NCI-H2227 treated with DMSO at 0.1 percent for 48 hours (cell line): ENCODE results near the gene C6orf141.

Source experiments
- DNase-seq: peaks from one replicate; lab custom pipeline; 2025; lab: John Stamatoyannopoulos, UW

C6orf141 gene

GRCh38 chr6:49539102-49539501 lies 11.4 kb upstream of the C6orf141 start:
- DNase-seq = no peak

DNA sequence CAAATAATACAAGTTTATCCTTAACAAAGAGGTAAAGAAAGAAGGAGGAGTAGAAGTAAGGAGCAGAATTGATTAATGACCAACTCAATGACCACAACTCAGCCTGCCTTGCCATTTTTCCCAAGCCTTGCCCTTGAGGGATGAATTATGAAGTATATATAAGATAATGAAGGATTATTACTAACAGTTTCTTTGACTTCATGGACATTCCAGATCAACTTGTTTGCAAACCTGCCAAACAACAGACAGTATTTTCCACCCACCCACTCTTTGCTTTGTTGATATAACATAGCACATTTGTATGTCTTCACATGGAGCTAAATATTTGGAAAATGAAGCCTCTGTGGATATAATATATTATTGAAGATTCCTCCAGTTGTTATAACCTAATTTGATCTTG lies 9.9 kb upstream of the C6orf141 start:
- no peak for DNase-seq

- DNase-seq = no peak
Observed at GRCh38 chr6:49541210-49541724, 9.2 kb upstream of the C6orf141 start.

GRCh38 chr6:49541936-49542335 lies 8.5 kb upstream of the C6orf141 start:
- DNase-seq = no peak

DNA sequence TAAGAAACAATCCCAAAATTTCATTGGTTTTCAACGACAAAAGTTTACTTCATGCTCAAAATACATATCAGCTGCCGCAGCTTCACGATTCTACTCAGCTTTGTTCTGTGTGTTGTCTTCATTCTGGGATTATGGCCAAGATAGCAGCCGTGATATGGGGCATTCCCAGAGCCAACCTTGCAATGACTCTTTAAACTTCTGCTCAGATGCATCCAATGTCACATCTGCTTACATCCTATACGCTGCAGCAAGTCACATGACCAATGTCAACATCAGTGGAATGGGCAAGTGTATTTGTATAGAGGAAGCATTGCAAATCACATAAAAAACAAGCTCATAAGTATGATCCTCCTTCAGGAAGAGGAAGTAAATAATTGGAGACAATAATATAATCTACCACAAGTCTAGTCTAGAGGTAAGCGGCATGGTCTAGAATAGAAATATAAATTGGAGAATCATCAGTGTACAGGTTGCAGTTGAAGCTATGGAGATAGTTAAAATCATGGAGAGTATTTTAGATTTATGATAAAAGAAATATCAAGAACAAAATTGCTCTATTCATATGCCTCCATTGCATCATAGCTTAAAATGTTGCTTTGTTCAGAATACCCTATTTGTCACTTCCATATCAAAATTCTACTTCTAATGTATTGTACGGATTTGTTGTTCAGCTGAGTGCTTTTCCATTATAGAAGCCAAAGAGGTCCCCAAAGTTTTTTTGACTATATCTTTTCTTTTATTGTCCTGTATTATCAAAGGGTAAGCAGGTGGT lies 7.2 kb upstream of the C6orf141 start:
- no peak for DNase-seq

- DNase-seq = no peak
Observed at GRCh38 chr6:49546331-49546730, 4.1 kb upstream of the C6orf141 start.

DNA sequence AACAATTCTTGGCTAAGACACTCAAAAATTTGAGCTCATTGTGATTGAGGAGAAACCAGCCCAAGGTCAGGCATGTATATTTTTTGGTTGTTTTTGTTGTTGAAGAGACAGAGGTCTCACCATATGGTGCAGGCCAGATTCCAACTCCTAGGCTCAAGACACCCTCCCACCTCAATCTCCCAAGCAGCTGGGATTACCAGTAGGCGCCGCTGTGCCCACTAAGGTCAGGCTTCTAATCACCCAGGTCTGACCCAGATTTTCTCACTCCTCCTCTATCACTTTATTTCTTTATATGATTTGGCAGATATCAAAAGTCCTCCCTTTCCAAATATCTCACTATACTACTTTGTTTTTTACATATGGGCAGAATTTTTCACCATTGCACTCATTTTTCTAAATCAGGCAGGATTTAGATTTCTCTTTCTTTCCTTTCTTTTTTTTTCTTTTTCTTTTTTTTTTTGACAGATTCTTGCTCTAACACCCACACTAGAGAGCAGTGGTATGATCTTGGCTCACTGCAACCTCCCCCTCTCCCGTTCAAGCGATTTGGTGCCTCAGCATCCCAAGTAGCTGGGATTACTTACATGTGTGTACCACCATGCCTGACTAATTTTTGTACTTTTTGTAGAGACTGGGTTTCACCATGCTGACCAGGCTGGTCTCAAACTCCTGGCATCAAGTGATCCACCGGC lies 1.7 kb upstream of the C6orf141 start:
- DNase-seq = no peak

DNA sequence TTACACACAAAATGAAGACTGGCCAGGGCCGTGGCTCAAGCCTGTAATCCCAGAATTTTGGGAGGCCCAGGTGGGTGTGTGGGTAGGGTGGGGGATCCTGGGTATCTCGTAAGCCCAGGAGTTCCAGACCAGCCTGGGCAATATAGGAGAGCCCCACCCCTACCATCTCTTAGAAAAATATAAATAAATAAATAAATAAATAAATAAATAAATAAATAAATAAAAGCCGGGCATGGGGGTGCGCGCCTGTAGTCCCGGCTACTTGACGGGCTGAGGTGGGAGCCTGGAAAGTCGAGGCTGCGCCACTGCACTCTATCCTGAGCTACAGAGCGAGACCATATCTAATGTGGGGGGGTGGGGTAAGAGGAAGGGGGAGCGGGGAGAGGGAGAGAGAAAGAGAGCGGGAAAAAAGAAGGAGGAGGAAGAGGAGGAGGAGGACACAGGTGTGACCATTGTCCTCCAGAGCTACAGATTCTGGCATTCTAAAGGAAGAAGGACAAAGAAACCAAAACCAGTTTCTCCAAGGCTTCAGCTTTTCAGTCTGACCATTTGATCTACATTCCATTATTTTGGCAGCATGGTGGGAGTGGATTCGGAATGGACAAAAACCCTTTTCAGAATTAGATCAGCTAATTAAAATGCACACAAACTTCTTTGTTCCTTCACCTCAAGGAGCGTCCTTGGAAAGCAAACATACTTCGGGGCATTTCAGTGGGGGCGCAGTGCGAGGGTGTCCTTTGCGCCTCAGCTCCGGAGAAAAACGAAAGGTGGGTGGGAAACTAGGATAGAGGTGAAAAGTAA lies 577 bp upstream of the C6orf141 start:
- no peak for DNase-seq

DNA sequence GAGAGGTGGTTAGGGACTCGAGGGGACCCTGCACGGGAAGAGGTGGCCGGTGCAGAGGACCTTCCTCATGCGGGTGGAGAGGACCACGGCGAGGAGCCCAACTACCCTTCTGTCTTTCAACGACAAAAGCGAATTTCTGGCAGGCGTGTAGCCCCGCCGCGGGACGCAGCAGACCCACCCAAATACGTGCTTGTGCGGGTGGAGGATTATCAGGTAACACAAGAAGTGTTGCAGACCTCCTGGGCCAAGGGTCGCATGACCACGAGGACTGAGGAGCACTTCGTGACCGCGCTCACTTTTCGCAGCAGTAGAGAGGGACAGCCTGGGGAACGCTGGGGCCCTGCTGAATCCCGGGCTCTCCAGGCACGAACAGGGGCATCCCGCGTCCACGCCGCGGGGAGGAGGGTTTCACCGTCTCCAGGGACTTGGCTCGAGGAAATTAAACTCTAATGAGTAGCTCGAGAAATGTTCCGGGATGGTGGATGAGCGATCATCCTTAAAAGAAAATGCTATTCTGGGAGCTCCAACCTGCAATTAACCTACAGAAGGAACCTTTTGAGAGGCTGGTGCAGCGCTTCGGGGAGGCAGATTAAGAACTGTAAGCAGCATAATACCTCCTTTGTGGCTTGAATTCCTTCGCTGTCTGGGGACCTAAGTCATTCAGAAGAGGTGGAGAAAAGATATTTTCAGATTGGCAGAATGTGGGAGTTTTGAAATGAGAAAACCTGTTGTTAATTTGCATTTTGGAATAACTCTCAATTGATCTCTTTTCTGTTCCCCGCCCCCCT lies 804 bp downstream of the C6orf141 start:
- peak; percentile 21 for DNase-seq

DNA sequence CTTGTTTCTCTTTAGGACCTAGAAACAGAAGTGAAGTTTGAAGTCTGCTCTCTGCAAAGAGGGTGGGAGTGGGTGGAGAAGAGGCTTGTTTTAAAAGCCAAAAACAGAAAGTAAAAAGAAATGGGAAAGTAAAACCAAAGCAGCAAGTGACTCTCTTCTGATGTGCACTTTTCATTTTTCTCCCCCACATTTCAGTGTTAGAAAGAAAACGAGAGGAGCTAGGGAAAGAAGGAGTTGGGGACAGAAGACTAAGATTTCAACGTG lies 1.3 kb downstream of the C6orf141 start:
- DNase-seq = no peak

GRCh38 chr6:49552596-49552995 lies 2.1 kb downstream of the C6orf141 start:
- no peak for DNase-seq

GRCh38 chr6:49553384-49553783 lies 2.9 kb downstream of the C6orf141 start:
- DNase-seq = no peak

GRCh38 chr6:49555951-49556350 lies 5.5 kb downstream of the C6orf141 start:
- no peak for DNase-seq

GRCh38 chr6:49556429-49556837 lies 6.0 kb downstream of the C6orf141 start:
- no peak for DNase-seq

DNA sequence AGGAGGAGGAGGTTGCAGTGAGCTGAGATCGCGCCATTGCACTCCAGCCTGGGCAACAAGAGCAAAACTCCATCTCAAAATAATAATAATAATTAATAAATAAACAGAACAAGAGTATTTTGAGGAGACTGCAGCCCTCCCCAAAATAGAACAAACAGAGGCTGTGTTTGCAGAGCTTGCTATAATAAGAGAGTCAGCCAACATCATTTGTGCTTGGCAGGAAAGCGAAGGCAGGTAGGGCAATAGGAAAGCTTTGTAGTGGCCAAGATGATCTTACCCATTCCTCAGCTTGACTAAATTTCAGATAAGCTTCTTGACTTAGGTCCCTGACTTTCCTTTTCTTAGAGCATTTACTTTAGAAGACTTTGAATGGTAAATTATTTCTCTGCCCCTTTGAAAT lies 6.7 kb downstream of the C6orf141 start:
- DNase-seq = no peak

DNA sequence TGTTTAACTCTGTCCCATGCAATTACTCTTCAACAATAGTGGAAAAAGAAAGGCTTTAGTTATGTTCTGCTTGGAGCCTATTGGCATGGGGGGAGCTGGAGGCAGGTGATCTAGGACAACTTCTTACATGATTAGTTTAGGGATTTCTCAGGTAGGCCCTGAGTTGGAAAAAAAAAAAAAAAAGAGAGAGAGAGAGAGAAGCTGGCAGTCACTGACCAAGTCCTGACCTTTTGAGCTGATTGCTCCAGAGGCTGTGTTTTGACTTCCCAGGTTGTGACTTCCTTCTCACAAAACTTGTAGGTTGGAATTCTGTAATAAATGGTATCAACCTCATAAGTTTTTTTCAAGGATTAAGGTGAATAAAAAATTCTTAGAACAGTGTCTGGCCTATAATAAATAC lies 7.8 kb downstream of the C6orf141 start:
- no peak for DNase-seq

DNA sequence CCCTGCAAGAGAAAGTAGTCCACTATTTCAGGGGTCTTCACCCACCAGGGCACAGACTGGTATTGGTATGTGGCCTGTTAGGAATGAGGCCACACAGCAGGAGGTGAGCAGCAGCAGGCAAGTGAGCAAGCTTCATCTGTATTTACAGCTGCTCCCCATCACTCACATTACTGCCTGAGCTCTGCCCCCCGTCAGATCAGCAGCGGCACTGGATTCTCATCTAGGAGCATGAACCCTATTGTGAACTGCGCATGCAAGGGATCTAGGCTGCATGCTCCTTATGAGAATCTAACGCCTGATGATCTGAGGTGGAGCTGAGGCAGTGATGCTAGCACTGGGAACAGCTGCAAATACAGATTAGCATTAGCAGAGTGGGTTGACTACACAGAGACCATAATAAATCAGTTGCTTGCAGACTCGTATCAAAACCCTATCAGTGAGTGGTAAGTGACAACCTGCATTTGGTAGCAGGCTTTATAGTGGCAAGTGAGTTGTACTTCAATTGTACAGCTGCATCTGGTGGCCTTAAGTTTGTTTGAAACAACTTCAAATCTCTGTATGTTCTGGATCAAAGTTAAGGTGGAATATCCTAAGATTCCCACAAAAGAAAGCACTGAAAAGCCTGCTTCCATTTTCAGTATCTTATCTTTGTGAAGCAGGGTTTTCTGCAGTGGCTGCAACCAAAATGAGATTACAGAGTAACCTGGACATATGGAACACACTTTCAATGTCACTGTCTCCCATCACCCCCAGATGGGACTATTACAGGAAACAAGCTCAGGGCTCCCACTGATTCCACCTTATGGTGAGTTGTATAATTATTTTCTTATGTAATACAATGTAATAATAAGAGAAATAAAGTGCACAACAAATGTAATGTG lies 12.8 kb downstream of the C6orf141 start:
- DNase-seq = no peak

DNA sequence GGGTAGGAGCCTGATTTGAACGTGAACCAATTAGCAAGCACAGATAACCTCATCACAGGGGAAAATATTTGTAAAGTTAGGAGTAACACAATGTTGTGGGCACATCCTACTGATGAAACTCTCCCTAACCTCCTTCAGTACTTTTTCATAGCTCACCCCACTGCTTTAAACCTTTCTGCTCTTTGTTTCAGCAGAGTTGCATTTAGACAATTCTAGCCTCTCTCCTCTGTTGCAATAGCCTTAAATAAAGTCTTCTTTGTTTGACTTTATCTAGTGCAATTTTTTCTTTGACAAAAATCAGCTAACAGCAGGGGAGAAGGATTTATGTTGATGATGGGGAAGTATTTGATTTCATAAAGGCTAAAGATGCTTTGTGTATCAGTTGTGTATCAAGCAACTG lies 14.1 kb downstream of the C6orf141 start:
- DNase-seq = no peak

DNA sequence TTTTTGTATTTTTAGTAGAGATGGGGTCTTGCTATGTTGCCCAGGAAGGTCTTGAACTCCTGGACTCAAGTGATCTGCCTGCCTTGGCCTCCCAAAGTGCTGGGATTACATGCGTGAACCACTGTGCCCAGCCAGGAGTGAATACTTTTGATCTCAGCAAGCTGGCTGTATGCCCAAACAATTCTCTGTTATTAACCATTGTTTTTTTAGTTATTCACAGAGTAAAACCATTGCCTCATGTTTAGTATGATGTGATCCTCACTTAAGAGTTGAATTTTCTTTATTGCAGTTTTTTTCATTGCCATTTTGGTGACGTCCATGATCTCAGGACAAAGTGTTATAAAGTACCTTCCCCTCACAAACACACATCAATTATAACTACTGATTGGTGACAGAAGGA lies 14.8 kb downstream of the C6orf141 start:
- no peak for DNase-seq

DNA sequence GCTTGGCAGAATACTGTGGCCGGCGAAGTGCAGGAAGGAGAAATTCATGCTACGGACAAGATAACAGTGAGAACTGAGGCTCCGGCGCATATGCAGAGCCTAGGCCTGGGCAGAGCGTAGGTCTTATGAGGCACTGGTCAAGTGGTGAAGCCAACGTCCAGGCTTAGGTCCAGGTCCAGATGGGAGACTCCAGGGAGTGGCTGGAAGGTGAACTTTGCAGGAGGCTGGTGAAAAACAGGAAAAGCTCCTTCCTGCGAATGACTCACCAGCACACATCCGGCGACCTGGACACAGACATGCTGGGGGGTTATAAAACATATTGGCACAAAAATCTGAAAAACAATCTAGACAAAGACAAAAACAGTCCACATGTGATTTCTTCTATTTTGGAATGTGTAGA lies 15.4 kb downstream of the C6orf141 start:
- no peak for DNase-seq

- no peak for DNase-seq
Observed at GRCh38 chr6:49570474-49571079, 20.1 kb downstream of the C6orf141 start.
